HepG2 (cell line): ENCODE data around the gene JPT1. TPM values are rescaled to one million over a fixed set of nuclear protein-coding genes. Genes with fewer than 3 reads are reported as not detected.

Source experiments
- AKAP8 ChIP-seq: sonication (generic); formaldehyde crosslinking; IDR thresholded peaks from 2 replicates; pipeline ENCODE4 v1.5.1; 2020; ENCODE audit warnings: mild to moderate bottlenecking, missing genetic modification reagents
- HOXA9 ChIP-seq: sonication (generic); formaldehyde crosslinking; IDR thresholded peaks from 2 replicates; pipeline ENCODE4 v1.8.1; 2022; ENCODE audit warnings: missing genetic modification reagents, mild to moderate bottlenecking, moderate library complexity, borderline replicate concordance
- POLR2G ChIP-seq: fragments of 200-400 bp; formaldehyde crosslinking; IDR thresholded peaks from 2 replicates; pipeline ENCODE4 v1.6.1; 2018; ENCODE audit warnings: mild to moderate bottlenecking, low read depth, low read length, moderate library complexity
- SMAD3 ChIP-seq: sonication (generic); formaldehyde crosslinking; IDR thresholded peaks from 2 replicates; pipeline ENCODE4 v1.4.0; 2020; ENCODE audit warnings: missing genetic modification reagents
- TARDBP ChIP-seq: sonication (generic); formaldehyde crosslinking; IDR thresholded peaks from 2 replicates; pipeline ENCODE4 v1.8.0; 2022; ENCODE audit warnings: mild to moderate bottlenecking, missing genetic modification reagents
- TEAD3 ChIP-seq: optimal IDR thresholded peaks from 2 replicates; pipeline ENCODE3; 2016; ENCODE audit warnings: borderline replicate concordance
- ZBTB1 ChIP-seq: sonication (generic); formaldehyde crosslinking; IDR thresholded peaks from 2 replicates; pipeline ENCODE4 v1.4.0; 2020; ENCODE audit warnings: missing genetic modification reagents, borderline replicate concordance
- ZFP36 ChIP-seq: fragments of 150-350 bp; IDR thresholded peaks from 2 replicates; pipeline ENCODE4 v1.6.1; 2018; ENCODE audit warnings: borderline replicate concordance, low read length, low read depth; ENCODE audit not compliant: partially characterized antibody
- ZMAT3 ChIP-seq: sonication (generic); formaldehyde crosslinking; conservative IDR thresholded peaks from 2 replicates; pipeline ENCODE4 v1.7.0; 2021; ENCODE audit warnings: missing genetic modification reagents
- ZNF652 ChIP-seq: IDR thresholded peaks from 2 replicates; pipeline ENCODE4 v1.6.1; 2016; ENCODE audit warnings: low read depth, borderline replicate concordance
- ZNF766 ChIP-seq: sonication (generic); formaldehyde crosslinking; IDR thresholded peaks from 2 replicates; pipeline ENCODE4 v1.5.0; 2020; ENCODE audit warnings: missing genetic modification reagents, borderline replicate concordance
- ZNF891 ChIP-seq: sonication (generic); formaldehyde crosslinking; IDR thresholded peaks from 2 replicates; pipeline ENCODE4 v1.5.0; 2020; ENCODE audit warnings: mild to moderate bottlenecking, missing genetic modification reagents
- polyA plus RNA-seq, 8 experiments: library from polyadenylated mRNA; depleted of rRNA in 3 of 8; stranded (reverse) in 7 of 8; unstranded in 1 of 8; fragments of >200 nt; fragmentation: Illumina TruSeq in 4 of 8; extraction: Trizol in 4 of 8; gene quantifications; 2 replicates each; pipeline versions ENCODE4 v1.2.1 to v1.2.3, GENCODE V29; 2011 to 2016; ENCODE audit warnings: low read depth in 4 of 8, missing spikeins in 1 of 8, mixed read lengths in 1 of 8; ENCODE audit not compliant: insufficient read depth in 1 of 8
- total RNA-seq, 5 experiments: library from RNA; depleted of rRNA; stranded (reverse); fragments of >200 nt; fragmentation: Illumina TruSeq; extraction: Trizol; gene quantifications; 2 replicates each; pipeline ENCODE4 v1.2.3, GENCODE V29; 2016; ENCODE audit warnings: low read depth in 1 of 5
- TF ChIP-seq, protein P1 (sequence below): sonication (generic); formaldehyde crosslinking; IDR thresholded peaks from 2 replicates; pipeline ENCODE4 v1.8.0; 2022; ENCODE audit warnings: mild to moderate bottlenecking, missing genetic modification reagents, moderate library complexity
- TF ChIP-seq, protein P2 (sequence below): sonication (generic); formaldehyde crosslinking; IDR thresholded peaks from 2 replicates; pipeline ENCODE4 v1.9.0; 2021; ENCODE audit warnings: missing genetic modification reagents, borderline replicate concordance
- TF ChIP-seq, protein P3 (sequence below): sonication (generic); formaldehyde crosslinking; IDR thresholded peaks from 2 replicates; pipeline ENCODE4 v1.8.1; 2023; ENCODE audit warnings: mild to moderate bottlenecking, missing genetic modification reagents
- TF ChIP-seq, protein P4 (sequence below), 2 experiments: sonication (generic) in 1 of 2; formaldehyde crosslinking in 1 of 2; IDR thresholded peaks; 2 replicates each; pipeline versions ENCODE4 v1.4.0 to v1.6.1; 2018 to 2020; ENCODE audit warnings: missing genetic modification reagents in 2 of 2, borderline replicate concordance in 1 of 2, low read depth in 1 of 2, mild to moderate bottlenecking in 1 of 2, missing biosample characterization in 1 of 2
- TF ChIP-seq, protein P5 (sequence below): sonication (generic); formaldehyde crosslinking; IDR thresholded peaks from 2 replicates; pipeline ENCODE4 v1.4.0; 2020; ENCODE audit warnings: mild to moderate bottlenecking, missing genetic modification reagents, borderline replicate concordance

Gene JPT1
- total and polyA plus RNA-seq, 2 of the 13 experiments (the other 11 are each of a cell fraction or from before 2014, with no cell fraction given), result 43.3 to 256 TPM

DNA sequence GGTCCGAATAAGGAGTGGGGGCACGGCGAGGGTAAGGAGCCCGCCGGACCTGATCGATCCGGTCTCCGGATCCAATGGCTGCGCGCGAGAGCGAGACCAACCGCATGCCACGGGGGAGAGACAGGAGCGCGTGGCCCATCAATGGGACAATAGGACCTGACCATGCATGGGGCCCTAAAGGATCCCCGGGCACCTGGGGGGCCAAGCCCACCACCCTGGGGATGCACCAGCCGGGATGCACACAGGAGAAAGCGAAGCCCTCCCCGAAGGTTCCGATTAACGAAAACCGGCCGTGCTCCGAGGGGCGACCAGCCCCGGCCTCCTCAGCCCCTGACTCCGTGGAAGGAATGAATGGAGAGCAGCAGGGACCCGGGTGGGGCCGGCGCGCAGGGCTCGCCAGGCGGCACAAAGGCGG, 525 bp downstream of the JPT1 start (continued):
- TF ChIP-seq ZNF652 (no peak), ZNF766 (CRISPR knock-in tag) (0 out of 2 replicates have a peak, but pooled peaks have one; percentile 2), ZBTB1 (CRISPR knock-in tag) (no peak; the same call in 1 of the 2 replicates), HOXA9 (CRISPR knock-in tag) (no peak), AKAP8 (CRISPR knock-in tag) (no peak; the same call in 1 of the 2 replicates), TARDBP (no peak; the same call in 1 of the 2 replicates), ZFP36 (no peak), ZMAT3 (no peak; the same call in none of the 2 replicates), TEAD3 (peak; percentile 9), POLR2G (no peak), SMAD3 (CRISPR knock-in tag) (no peak), ZNF891 (CRISPR knock-in tag) (no peak)
- TF ChIP-seq, protein P1, sequence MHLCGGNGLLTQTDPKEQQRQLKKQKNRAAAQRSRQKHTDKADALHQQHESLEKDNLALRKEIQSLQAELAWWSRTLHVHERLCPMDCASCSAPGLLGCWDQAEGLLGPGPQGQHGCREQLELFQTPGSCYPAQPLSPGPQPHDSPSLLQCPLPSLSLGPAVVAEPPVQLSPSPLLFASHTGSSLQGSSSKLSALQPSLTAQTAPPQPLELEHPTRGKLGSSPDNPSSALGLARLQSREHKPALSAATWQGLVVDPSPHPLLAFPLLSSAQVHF (CRISPR knock-in tag), result no peak
- TF ChIP-seq, protein P2, sequence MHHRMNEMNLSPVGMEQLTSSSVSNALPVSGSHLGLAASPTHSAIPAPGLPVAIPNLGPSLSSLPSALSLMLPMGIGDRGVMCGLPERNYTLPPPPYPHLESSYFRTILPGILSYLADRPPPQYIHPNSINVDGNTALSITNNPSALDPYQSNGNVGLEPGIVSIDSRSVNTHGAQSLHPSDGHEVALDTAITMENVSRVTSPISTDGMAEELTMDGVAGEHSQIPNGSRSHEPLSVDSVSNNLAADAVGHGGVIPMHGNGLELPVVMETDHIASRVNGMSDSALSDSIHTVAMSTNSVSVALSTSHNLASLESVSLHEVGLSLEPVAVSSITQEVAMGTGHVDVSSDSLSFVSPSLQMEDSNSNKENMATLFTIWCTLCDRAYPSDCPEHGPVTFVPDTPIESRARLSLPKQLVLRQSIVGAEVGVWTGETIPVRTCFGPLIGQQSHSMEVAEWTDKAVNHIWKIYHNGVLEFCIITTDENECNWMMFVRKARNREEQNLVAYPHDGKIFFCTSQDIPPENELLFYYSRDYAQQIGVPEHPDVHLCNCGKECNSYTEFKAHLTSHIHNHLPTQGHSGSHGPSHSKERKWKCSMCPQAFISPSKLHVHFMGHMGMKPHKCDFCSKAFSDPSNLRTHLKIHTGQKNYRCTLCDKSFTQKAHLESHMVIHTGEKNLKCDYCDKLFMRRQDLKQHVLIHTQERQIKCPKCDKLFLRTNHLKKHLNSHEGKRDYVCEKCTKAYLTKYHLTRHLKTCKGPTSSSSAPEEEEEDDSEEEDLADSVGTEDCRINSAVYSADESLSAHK (CRISPR knock-in tag), result no peak
- TF ChIP-seq, protein P3, sequence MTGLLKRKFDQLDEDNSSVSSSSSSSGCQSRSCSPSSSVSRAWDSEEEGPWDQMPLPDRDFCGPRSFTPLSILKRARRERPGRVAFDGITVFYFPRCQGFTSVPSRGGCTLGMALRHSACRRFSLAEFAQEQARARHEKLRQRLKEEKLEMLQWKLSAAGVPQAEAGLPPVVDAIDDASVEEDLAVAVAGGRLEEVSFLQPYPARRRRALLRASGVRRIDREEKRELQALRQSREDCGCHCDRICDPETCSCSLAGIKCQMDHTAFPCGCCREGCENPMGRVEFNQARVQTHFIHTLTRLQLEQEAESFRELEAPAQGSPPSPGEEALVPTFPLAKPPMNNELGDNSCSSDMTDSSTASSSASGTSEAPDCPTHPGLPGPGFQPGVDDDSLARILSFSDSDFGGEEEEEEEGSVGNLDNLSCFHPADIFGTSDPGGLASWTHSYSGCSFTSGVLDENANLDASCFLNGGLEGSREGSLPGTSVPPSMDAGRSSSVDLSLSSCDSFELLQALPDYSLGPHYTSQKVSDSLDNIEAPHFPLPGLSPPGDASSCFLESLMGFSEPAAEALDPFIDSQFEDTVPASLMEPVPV (CRISPR knock-in tag), result no peak
- TF ChIP-seq, protein P4, sequence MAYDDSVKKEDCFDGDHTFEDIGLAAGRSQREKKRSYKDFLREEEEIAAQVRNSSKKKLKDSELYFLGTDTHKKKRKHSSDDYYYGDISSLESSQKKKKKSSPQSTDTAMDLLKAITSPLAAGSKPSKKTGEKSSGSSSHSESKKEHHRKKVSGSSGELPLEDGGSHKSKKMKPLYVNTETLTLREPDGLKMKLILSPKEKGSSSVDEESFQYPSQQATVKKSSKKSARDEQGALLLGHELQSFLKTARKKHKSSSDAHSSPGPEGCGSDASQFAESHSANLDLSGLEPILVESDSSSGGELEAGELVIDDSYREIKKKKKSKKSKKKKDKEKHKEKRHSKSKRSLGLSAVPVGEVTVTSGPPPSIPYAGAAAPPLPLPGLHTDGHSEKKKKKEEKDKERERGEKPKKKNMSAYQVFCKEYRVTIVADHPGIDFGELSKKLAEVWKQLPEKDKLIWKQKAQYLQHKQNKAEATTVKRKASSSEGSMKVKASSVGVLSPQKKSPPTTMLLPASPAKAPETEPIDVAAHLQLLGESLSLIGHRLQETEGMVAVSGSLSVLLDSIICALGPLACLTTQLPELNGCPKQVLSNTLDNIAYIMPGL (CRISPR knock-in tag; IDR thresholded peaks at IDR 0.05; ENCODE audit: borderline replicate concordance in 1 of 2, low read depth in 1 of 2), result no peak
- TF ChIP-seq, protein P5, sequence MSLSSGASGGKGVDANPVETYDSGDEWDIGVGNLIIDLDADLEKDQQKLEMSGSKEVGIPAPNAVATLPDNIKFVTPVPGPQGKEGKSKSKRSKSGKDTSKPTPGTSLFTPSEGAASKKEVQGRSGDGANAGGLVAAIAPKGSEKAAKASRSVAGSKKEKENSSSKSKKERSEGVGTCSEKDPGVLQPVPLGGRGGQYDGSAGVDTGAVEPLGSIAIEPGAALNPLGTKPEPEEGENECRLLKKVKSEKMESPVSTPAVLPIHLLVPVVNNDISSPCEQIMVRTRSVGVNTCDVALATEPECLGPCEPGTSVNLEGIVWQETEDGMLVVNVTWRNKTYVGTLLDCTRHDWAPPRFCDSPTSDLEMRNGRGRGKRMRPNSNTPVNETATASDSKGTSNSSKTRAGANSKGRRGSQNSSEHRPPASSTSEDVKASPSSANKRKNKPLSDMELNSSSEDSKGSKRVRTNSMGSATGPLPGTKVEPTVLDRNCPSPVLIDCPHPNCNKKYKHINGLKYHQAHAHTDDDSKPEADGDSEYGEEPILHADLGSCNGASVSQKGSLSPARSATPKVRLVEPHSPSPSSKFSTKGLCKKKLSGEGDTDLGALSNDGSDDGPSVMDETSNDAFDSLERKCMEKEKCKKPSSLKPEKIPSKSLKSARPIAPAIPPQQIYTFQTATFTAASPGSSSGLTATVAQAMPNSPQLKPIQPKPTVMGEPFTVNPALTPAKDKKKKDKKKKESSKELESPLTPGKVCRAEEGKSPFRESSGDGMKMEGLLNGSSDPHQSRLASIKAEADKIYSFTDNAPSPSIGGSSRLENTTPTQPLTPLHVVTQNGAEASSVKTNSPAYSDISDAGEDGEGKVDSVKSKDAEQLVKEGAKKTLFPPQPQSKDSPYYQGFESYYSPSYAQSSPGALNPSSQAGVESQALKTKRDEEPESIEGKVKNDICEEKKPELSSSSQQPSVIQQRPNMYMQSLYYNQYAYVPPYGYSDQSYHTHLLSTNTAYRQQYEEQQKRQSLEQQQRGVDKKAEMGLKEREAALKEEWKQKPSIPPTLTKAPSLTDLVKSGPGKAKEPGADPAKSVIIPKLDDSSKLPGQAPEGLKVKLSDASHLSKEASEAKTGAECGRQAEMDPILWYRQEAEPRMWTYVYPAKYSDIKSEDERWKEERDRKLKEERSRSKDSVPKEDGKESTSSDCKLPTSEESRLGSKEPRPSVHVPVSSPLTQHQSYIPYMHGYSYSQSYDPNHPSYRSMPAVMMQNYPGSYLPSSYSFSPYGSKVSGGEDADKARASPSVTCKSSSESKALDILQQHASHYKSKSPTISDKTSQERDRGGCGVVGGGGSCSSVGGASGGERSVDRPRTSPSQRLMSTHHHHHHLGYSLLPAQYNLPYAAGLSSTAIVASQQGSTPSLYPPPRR, result no peak
